Progenitor cell of endocrine pancreas (in vitro differentiated cells): ENCODE measurements around the gene F10. TPM values are rescaled to one million over a fixed set of nuclear protein-coding genes. Genes with fewer than 3 reads are reported as not detected.

Experiments used
- DNase-seq: peaks from one replicate; pipeline ENCODE4 v3.0.0; 2021; ENCODE audit warnings: low spot score; ENCODE audit not compliant: unreplicated experiment
- H3K27ac Mint-ChIP-seq: 2 replicates; pipeline ENCODE4 v1.8.0; 2021; ENCODE audit warnings: mild to moderate bottlenecking, moderate library complexity, mixed read lengths
- H3K27me3 Mint-ChIP-seq: 2 replicates; pipeline ENCODE4 v1.8.0; 2021; ENCODE audit warnings: mixed read lengths
- H3K36me3 Mint-ChIP-seq: 2 replicates; pipeline ENCODE4 v1.8.0; 2022; ENCODE audit warnings: mixed read lengths; ENCODE audit not compliant: insufficient read depth
- H3K4me1 Mint-ChIP-seq: 2 replicates; pipeline ENCODE4 v1.8.0; 2021; ENCODE audit warnings: low read depth, mixed read lengths
- H3K4me3 Mint-ChIP-seq: 2 replicates; pipeline ENCODE4 v1.8.0; 2021; ENCODE audit warnings: low read depth, mild to moderate bottlenecking, moderate library complexity, mixed read lengths
- H3K9me3 Mint-ChIP-seq: 2 replicates; pipeline ENCODE4 v1.8.0; 2021; ENCODE audit warnings: low read depth, mixed read lengths
- total RNA-seq: library from RNA; stranded (reverse); gene quantifications from 2 replicates; pipeline ENCODE4 v1.2.1, GENCODE V29; 2021
- TF ChIP-seq, protein P1 (sequence below): fragments of 200-600 bp; sonication (generic); IDR thresholded peaks from one replicate; pipeline ENCODE4 v1.5.0; 2021; ENCODE audit warnings: antibody characterized with exemption, mild to moderate bottlenecking; ENCODE audit not compliant: unreplicated experiment

The F10 gene
- total RNA-seq, 1 donor from 2014 or later, result 30.2 TPM

DNA sequence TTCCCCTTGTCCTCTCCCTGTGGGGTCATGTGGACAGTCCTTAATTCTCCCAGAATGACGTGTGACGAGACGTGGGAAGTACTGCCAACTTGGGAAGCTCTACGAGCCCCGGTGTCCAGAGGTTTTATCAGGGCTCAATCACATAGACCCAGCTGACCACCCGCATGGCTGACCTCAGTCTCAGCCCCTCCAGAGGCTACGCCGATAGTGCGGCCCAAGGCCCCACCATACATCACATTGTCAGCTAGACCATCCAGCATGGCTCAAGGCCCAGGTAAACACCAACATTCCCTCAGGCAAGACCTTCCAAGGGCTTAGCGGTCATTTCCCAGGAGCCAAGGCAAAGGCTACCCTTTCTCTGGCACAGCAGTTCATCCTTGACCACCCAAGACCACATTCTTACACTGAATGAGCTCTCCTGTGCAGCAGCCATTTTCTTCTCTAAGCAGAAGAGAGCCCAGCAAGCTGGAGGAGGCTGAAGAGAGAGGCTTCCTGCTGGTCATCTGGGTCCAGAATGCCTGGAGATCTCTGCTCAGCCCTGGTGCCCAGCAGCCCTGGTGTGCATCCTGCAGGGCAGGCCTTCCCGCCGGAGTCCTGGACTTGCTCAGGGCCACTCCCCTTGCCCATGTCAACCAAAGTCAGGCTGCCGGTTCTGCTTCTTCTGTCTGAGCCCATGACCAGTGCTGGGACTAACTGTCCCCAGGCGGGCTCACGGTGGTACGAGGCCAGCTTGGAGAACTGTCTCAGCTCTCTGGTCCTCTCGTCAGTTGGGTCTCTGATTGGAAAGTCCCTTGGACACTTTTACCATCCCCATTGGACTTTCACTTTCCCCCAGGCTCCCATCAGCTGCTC, 7.9 kb upstream of the F10 start:
- TF ChIP-seq, protein P1, sequence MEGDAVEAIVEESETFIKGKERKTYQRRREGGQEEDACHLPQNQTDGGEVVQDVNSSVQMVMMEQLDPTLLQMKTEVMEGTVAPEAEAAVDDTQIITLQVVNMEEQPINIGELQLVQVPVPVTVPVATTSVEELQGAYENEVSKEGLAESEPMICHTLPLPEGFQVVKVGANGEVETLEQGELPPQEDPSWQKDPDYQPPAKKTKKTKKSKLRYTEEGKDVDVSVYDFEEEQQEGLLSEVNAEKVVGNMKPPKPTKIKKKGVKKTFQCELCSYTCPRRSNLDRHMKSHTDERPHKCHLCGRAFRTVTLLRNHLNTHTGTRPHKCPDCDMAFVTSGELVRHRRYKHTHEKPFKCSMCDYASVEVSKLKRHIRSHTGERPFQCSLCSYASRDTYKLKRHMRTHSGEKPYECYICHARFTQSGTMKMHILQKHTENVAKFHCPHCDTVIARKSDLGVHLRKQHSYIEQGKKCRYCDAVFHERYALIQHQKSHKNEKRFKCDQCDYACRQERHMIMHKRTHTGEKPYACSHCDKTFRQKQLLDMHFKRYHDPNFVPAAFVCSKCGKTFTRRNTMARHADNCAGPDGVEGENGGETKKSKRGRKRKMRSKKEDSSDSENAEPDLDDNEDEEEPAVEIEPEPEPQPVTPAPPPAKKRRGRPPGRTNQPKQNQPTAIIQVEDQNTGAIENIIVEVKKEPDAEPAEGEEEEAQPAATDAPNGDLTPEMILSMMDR, result no peak
- Mint-ChIP-seq H3K27ac (no peak overlapping the region), H3K4me3 (no peak overlapping the region), H3K4me1 (no peaks in the 10 kb centered on the region), H3K9me3 (no peaks in the 10 kb centered on the region), H3K36me3 (no peaks in the 10 kb centered on the region), H3K27me3 (peaks cover 14% of the 10 kb centered on the region)
- DNase-seq, result peak; percentile 5

DNA sequence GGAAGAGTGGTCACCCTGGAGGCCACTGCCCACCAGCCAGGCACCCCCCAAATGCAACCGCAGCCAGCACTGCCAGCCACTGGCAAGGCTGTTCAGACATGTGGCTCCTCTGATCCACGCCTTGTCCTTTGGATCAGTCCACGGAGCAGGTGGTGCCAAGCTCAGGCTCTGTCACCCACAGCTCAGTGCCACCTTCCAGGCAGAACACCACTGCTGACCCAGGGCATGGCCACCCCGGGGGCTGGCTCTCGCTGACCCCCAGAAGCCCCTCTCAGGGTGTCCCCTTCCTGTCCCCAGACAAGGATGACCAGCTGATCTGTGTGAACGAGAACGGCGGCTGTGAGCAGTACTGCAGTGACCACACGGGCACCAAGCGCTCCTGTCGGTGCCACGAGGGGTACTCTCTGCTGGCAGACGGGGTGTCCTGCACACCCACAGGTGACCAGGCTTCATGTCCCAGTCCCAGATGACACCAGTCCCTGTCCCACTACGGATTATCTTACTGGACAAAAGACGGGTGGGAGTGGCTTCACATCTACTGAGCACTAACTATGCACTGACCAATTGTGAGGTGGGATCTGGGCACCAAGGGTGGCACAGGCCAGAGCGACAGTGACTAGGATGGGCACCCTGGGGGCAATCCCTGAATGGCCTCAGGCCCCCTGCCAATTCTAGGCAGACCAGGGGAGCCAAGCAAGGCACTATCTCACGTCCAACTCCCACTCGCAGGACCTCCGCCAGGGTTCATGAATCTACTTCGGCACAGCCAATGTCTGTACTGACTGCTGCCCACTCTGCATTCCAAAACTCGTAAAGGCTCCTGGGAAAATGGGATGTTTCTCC, 7.0 kb upstream of the F10 start:
- Mint-ChIP-seq H3K27ac (no peak overlapping the region), H3K4me3 (no peak overlapping the region), H3K27me3 (peaks cover 14% of the 10 kb centered on the region), H3K9me3 (no peaks in the 10 kb centered on the region), H3K4me1 (no peaks in the 10 kb centered on the region), H3K36me3 (no peaks in the 10 kb centered on the region)
- DNase-seq, result peak; percentile 8
- TF ChIP-seq, protein P1, result no peak

DNA sequence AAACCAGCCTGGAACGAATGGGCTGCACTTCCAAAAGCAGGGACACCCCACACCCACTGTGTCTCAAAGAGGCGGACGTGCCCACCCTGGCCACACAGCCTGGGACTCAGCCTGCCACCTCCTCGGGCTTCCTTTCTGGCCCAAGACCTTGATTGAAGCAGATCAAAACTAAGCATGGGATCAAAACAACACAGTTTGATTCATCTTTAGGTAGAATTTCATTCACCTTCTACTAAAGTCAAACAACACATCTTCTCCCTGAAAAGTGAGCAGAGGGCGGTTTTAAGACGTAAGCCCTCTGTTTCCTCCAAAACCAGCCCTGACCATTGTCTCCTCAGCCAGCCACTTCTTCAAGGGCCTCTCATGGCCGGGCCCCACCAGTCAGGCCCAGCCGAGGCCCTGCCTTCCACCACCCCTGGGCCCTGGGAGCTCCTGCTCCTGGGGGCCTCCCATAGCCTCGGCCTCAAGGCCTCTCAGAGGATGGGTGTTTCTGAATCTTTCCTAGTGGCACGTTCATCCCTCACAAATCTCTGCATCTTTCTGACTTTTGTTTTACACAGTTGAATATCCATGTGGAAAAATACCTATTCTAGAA, 6.3 kb upstream of the F10 start:
- no peaks in the 10 kb centered on the region for H3K9me3 Mint-ChIP-seq
- no peaks in the 10 kb centered on the region for H3K36me3 Mint-ChIP-seq
- H3K27ac Mint-ChIP-seq, result no peak overlapping the region
- H3K27me3 Mint-ChIP-seq, result peaks cover 11% of the 10 kb centered on the region
- peak; percentile 7 for DNase-seq
- no peak overlapping the region for H3K4me3 Mint-ChIP-seq
- H3K4me1 Mint-ChIP-seq, result no peaks in the 10 kb centered on the region
- TF ChIP-seq, protein P1, result no peak

DNA sequence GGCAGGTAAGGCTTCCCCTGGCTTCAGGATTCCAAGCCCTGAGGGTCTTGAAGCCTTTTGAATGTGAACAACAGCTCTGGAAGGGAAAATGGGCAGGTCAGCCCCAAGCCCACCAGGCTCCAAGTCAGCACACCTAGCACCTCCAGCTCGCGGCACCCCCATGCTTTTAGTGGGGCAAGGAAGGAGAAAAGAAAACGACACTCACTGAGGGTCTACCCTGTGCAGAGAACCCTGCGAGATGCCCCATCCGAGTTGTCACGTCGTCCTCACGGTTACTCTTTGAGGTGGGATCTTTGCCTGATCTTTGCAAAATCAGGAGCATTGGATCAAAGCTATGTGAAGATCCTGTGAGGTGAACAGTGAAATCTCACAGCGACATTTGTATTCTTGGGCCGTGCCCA, 5.7 kb upstream of the F10 start:
- Mint-ChIP-seq H3K4me1 (peaks cover 2% of the 10 kb centered on the region), H3K9me3 (no peaks in the 10 kb centered on the region), H3K4me3 (no peak overlapping the region), H3K27ac (no peak overlapping the region), H3K36me3 (no peaks in the 10 kb centered on the region), H3K27me3 (peaks cover 11% of the 10 kb centered on the region)
- no peak for DNase-seq
- TF ChIP-seq, protein P1, result no peak

DNA sequence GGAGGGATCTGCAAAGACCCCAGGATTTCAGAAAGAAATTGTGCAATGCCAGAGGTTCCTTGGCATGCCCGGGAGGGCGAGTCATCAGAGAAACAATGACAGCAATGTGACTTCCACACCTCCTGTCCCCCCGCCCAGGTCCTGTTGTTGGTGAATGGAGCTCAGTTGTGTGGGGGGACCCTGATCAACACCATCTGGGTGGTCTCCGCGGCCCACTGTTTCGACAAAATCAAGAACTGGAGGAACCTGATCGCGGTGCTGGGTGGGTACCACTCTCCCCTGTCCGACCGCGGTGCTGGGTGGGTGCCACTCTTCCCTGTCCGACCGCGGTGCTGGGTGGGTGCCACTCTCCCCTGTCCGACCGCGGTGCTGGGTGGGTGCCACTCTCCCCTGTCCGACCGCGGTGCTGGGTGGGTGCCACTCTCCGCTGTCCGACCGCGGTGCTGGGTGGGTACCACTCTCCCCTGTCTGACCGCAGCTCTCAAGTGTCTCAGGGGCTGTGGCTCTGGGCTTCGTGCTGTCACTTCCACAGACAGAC, 5.2 kb upstream of the F10 start:
- H3K4me3 Mint-ChIP-seq, result no peak overlapping the region
- H3K4me1 Mint-ChIP-seq, result peaks cover 5% of the 10 kb centered on the region
- DNase-seq, result peak; percentile 5
- H3K27me3 Mint-ChIP-seq, result peaks cover 11% of the 10 kb centered on the region
- H3K9me3 Mint-ChIP-seq, result no peaks in the 10 kb centered on the region
- no peak overlapping the region for H3K27ac Mint-ChIP-seq
- no peaks in the 10 kb centered on the region for H3K36me3 Mint-ChIP-seq
- TF ChIP-seq, protein P1, result no peak
